Lower leg skin (tissue), 3 donors: ENCODE results near the gene THSD8.

ENCODE experiments used
- CTCF ChIP-seq, 3 donors: fragments of 450-650 bp; IDR thresholded peaks; one replicate each; pipeline ENCODE4 v1.5.1; 2016; ENCODE audit warnings: antibody characterized with exemption in 3 of 3, mild to moderate bottlenecking in 3 of 3, moderate library complexity in 2 of 3
- POLR2A ChIP-seq, 2 donors: fragments of 450-650 bp; IDR thresholded peaks; one replicate each; pipeline ENCODE4 v1.6.1; 2016 to 2017; ENCODE audit warnings: antibody characterized with exemption in 2 of 2, mild to moderate bottlenecking in 1 of 2, moderate library complexity in 1 of 2

GRCh38 chr19:12767150-12767549 lies 34.7 kb upstream of the THSD8 start:
- TF ChIP-seq CTCF (IDR thresholded peaks at IDR 0.05) = no peak
- no peak for TF ChIP-seq POLR2A (IDR thresholded peaks at IDR 0.05)
